ENCODE measurements around the gene ASAP2.

Gene ASAP2

DNA sequence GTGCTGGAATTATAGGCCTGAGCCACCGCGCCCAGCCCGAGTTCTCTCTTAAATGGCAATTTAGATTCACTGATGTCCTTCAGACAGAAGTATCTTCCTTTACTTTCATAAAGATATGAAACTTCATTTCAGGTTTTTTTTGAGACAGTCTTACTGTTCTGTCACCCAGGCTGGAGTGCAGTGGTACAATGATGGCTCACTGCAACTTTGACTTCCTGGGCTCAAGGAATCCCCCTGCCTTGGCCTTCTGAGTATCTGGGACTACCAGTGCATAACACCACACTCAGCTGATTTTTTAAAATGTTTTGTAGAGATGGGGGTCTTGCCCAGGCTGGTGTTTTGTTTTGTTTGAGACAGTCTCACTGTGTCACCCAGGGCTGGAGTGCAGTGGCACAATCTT is 203.5 kb downstream of the ASAP2 start:
- DNase-seq: no peak

DNA sequence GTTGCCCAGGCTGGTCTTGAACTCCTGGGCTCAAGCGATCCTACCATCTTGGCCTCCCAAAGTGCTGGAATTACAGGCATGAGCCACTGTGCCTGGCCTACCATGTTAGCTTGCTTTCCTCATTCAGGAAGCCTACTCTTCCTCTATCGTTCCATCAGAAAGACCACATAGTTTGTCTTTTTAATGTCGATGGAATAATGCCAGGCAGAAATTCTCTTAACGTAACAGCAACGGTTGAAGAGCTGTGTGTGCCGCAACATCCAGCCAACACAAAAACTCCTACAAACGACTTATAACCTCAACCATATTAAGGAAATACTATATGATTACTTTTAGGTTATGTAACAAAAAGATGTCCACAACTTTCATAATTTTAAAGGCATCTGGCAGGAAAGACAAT is 206.2 kb downstream of the ASAP2 start:
- DNase-seq: no peak

DNA sequence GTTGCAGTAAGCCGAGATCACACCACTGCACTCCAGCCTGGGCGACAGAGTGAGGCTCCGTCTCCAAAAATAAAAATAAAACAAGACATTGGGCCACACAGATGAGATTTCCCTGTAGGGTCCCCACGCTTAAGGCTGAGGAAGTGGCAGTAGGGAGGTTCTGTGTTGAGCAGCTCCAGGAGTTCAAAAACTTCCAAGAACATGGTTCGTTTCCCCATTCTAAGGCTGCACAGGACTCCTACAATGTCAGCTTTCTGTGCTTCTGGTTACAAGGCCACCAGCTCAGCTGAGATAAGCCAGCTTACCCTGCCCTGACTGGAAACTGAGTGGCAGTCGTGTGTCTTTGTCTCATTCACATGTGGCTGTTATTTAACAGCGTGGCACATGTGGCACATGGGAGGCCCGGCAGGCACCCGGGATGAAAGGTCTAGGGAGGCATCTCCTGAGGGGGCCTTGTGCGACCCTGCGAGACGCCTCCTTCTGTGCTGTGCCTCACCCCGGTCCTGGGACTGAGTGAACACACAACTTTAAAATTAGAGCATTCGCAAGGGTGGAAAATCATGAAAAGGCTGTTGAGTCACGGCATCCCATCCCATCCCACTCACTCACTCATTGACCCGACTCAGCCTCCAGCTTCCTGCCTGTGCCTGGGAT is 209.0 kb downstream of the ASAP2 start:
- no peak for DNase-seq

DNA sequence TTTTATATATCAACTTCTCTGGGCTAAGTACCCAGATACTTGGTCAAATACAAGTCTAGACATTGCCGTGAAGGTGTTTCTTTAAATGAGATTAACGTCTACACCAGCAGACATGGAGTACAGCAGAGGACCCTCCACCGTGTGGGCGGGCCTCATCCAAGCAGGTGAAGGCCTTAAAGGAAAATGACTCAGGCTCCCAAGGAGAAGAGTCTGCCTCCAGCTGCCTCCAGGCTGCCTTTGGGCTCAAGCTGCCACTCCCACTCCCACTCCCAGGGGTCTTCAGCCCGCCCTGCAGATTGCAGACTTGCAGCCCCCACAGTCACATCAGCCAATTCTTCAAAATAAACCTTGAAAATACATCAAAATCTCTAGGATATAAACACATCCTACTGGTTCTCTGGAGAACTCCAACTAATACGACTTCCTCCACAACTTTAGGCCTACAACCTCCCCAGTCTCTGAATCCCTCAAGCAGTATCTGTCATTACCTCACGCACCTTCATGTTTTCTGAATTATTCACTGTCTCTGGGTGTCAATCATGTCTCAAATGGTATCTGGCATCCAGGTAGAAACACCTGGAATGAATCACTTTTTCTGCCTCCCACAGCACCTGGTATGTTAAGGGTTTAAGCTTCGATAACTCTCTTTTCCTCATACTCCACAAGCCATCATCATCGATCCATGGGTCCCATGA is 209.8 kb downstream of the ASAP2 start:
- no peak for DNase-seq

DNA sequence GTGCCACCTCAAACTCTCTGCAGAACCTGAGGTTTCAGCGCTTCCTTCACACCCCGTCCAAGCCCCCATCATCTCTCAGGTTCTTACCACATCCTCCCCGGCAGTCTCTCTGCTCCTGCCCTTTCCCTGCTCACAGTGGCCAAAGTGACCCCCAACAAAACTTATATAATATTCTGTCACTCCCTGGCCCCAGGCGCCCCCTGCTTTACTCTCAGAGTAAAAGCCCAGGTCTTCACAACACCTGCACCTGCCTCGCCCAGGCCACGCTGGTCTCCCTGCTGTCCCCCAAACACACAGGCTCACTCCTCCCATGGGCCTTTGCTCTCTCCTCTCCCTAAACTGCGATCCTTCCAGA is 210.3 kb downstream of the ASAP2 start:
- DNase-seq: no peak

DNA sequence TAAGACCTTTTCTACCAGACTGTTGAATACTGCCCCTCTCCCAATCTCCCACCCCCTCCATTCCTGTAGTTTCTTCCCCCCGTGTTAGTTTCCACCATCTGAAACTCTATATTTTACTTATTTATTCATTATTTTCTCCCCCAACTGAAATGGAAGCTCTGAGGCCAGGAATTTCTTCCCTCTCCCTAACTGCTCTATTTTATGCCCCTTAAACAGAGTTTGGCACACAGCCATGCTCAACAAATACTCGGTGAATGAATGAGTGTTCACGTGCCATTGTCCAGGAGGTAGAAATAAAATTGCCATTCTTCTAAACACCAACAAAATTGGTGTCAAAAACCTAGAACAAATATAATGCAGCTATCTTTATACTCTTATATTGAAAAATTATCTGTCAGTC is 211.1 kb downstream of the ASAP2 start:
- DNase-seq: no peak

DNA sequence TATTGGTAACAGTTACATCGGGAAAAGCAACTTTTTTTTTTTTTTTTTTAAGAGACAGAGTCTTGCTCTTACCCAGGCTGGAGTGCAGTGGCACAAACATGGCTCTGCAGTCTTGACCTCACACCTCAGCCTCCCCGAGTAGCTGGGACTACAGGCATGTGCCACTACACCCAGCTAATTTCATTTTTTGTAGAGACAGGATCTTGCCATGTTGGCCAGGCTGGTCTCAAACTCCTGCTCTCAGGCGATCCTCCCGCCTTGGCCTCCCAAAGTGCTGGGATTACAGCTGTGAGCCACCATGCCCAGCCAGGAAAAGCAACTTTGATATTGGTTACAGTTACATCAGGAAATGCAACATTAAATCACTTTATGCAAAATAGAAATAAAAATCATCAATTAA is 212.1 kb downstream of the ASAP2 start:
- no peak for DNase-seq

DNA sequence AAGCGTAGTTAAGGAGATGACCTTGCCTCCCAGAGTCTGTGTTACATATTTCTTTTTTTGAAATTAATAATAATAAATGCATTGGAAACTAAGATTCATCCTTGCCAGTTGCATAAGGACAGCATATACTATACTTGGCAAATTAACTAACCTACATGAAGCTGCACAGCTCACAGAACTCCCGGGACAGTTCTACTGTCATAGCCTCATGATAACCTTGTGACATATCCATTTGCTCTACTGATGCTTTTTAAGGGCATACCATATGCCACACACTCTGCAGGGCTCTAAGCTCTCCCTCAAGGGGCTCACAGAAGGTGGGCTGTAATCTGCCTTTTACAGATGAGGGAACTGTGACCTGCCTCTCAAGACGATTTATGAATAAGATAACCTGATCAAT is 212.9 kb downstream of the ASAP2 start:
- DNase-seq: no peak

DNA sequence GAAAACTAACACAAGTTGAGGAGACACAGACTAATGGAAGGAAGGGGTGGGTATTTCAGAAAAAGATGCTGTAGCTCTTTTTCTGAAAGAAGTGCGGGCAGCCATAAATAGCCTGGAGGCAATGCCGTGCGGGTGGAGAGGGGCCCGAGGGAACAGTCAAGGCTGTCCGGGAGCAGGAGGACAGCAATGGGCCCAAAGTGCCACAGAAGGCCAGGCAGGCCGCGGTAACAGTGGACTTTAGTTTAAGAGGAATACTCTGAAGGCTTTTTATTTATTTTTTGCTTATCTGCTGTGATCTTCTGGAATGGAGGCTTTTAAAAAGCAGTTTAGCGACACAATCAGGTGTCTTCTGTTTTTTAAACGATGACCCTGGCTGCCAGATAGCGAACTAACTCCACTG is 213.9 kb downstream of the ASAP2 start:
- no peak for DNase-seq

DNA sequence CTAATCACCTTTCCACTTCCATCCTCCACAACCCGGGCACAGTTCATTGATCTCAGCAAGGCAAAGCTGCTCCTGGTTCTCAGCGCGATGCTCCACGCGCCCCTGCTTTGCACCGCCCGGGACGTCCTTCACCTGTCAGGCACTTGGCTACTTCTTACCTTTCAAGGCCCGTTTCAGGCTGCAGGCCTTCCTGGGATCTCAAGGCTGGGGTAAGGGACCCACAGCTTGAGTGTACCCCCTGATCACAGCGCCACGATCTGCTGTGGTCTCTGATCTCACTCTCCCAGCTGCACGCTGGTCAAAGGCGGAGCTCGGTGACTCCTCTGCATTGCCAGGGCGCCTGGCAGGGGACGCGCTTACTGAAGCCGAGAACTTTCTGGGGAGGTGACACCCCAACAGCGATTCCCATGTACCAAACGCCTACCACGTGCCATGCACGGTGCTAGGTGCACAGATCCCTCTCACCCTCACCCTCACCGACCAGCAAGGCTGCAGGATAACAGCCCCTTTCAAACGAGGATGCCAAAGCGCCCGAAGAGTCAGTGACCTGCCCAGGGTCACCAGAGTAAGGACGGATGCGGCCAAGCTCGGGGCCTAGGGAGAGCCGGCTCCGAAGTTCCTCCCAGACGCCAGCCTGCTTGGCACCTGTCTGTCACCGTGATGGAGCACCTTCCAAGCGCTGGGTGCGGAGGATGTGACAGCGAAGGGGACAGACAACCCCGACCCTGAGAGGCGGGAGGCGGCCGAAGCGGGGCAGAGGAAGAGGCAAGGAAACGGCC is 215.9 kb downstream of the ASAP2 start:
- no peak for DNase-seq

DNA sequence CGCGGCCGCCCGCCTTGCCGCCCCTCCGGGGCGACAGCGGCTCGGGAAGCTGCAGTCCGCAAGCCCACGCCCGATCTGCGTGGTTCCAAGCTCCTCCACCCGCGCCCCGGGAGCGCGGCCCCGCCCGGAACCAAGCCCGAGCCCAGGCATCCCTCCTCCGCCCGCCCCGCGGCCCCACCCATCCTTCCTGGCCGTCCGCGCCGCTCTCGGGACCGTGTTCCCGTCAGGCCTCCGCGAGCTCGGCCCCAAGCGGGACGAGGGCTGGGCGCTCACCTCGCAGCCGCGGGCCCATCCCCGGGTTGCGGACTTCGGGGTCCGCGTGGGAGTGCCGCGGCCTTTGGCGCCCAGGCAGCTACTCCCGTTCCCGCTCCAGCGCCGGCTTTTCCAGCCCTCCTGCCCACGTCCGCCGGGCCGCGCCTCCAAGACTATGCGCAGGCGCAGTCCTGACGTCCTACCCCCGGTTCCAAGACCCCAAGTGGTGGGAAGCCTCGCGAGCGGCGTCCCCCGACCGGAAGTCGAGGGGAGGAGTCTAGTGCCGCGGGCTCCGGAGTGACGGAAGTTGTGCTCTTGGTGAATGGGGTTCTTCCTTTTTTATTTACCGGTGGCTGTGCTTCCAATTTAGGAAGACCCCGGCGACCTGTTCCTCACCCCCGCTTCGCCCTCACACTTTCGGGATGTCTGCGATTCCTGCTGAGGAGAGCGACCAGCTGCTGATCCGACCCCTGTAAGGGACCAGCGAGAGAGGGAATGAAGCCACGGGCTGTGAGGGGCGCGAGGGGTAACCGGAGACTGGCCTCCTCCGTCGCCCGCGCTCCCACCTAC is 216.7 kb downstream of the ASAP2 start, which contains the start of the genes CPSF3 and ITGB1BP1:
CPSF3 (plus strand) TSS at position 555 of the 822 bp plus-strand sequence; CDS start at position 675, 120 bp downstream.
ITGB1BP1 (minus strand) TSS at position 429 of the 822 bp plus-strand sequence. CDS start 4,831 bp downstream, outside the sequence.
- peak; percentile 93 for DNase-seq

DNA sequence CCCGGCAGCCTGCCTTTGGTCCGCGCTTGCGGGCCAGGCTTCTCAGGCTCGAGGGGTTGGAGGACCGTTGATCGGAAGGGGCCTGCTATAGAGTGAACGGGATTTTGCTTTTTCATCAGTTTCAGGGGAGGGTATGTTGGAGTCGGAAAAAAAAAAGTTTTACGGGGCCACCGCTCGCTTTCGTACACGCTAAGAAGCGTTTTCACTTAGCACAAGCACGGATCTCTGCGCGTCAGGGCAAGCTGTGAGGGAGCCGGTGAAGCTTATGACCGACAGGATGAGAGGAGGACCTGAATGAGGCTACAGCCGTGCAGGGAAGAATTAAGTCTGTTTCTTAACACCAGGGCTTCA is 217.3 kb downstream of the ASAP2 start:
- DNase-seq: no peak

DNA sequence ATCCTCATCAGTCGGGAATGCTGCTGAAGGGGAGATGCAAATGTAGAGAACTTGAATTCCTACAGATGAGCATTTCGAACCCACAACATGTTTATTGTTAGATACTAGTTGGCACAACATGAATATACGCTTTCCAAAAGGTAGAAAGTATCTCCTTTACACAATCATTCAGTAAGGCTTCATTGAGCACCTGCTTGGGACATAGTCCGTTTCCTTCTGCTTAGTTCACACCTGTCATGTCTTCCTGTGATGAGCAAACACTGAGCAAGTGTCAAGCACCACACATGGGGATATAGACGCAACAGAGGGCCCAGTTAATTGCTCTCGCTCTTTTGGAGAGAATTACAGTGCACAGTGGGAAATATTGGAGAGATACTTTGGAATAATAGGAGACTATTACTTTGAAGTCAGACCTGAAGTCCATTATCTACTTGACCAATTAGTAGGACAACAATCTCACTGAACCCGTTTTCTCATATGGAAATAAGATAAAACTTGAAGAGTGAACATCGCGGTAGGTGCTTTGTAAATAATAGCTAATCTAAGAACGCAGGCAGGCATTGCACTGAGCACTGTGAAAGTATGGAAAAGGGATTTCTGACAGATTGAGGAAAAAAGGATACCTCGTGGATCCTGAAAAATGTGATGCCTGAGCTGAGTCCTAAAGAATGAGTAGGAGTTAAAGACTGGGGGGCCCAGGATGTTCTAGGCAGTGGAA is 218.0 kb downstream of the ASAP2 start:
- no peak for DNase-seq

DNA sequence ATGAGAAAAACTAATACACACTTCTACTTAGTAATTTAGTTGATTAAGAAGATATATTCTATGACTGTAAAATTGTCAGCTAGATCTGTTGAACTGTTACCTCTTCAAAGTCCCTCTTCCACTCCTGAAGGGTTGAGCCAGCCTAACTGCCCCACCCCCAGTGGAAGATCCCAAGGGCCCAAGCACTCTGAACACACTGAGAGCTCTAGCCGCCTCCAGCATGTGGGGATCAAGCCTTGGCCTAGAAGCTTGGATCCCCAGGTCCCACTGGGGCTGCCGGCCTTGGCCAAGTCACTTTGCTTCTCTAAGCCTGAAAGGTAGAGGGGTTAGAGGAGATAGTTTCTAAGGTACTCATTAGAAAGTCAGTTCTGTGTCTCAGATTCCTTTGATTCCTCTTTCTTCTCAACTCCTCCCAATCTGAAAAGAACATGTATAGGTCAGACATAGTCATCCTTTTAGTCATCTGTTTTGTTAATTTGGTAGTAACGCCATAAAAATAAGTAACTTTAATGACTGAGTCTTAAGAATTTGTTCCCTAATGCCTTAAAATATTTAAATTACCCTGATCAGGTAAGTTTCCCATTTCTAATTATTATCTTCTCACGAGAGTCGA is 222.5 kb downstream of the ASAP2 start:
- no peak for DNase-seq

DNA sequence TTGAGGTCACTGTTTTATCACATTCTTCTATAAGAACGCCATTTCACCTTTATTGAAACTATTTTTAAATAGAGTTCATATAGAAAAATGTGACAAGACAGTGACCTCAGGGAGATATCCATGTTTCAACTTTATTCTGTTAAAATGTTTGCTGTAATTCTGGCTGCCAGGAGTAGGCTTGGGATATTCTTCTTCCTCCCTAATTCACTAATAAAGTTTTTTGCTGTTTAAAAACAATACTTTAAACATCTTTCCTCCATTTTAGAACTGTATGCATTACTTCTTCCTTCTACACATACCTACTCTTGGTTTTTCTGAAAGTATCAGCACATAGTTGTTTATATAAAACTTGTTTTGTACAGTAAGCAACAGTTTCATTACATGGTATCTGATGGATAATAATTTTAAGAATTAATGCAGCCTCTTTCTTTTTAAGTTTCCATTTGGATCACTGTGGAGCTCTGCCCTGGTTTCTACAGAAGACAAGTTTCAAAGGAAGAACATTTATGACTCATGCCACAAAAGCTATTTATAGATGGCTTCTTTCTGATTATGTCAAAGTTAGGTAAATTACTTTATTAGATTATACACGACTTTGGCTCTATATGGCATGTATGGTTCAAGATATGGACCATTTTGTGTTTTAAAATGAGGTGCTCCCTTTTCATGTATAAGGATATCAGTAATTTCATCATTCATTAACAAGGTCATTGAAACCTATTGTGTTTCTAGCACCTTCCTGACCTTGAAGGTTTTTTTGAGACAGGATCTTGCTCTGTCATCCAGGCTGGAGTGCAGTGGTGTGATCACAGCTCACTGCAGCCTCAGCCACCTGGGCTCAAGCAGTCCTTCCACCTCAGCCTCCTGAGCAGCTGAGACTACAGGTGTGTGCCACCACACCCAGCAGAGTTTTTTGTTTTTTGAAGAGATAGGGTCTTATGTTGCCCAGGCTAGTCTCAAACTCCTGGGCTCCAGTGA is 224.0 kb downstream of the ASAP2 start:
- DNase-seq: no peak

DNA sequence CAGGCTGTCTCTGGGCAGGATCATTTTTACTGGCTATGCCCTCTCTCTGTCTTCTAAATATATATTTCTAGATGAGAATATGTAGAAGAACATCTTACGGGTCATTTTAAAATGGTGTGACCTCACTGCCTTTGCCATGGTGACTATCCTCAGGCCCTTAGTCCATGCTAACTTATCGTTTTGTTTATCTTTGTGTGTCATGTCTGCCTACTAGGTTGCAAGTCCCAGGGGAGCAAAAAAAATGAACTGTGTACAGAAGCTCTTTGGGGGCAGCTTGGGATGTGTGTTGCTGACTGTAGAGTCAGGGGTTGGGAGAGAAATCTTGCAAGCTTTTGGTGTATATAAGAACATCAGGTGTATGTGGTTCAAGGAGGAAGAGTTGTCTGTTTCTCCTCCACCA is 227.9 kb downstream of the ASAP2 start:
- DNase-seq: no peak

DNA sequence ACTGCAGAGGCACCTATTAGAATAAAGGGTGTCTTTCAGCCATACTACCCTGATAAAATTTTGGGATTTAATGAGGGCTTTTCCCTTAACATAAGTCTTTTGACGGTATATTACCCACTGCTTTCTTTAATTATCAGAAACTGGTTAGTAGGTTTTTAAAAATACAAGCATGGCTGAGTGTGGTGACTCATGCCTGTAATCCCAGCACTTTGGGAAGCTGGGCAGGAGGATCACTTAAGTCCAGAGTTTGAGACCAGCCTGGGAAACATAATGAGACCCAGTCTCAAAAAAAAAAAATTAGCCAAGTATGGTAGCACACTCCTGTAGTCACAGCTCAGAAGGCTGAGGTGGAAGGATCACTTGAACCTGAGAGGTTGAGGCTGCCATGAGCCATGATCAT is 232.9 kb downstream of the ASAP2 start:
- DNase-seq: no peak

DNA sequence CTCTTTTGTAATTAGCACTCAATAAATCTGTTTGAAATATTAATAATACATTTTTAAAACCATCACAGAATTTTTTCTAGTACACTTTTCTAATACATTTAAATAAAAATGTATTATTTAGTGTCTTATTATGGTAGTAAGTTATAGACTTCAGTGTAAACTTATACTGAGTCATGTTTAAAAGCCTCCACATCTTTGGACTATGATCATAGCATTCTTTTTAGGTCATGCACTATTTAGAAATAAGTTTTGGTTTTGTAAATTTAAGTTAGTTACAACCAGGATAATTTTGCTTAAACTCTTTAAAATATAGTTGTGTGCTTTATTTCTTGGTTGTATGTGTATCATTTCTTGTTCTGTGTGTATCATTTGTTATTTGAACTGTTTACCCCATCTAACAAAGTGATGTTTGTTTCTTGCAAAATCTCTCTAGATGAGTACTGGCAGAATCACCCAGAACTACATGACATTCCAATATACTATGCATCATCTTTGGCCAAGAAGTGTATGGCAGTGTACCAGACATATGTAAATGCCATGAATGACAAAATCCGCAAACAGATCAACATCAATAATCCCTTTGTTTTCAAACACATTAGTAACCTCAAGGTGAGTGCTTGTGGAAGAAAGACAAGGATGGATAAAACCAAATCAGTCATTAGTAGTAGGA is 233.6 kb downstream of the ASAP2 start:
- no peak for DNase-seq

DNA sequence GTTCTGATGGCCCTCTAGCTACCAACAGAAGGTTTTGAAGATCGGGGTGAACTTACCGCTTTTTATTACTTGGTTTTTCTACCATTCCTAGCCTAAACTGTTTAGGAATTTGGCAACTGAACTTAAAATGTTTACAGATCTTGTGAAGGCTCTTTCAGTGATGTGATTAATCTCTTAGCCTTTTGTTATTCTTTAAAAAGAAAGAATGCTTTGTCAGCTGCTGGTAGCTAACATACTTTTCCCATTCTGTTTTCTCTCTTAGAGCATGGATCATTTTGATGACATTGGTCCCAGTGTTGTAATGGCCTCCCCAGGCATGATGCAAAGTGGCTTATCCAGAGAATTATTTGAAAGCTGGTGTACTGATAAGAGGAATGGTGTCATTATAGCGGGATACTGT is 234.9 kb downstream of the ASAP2 start:
- DNase-seq: no peak

DNA sequence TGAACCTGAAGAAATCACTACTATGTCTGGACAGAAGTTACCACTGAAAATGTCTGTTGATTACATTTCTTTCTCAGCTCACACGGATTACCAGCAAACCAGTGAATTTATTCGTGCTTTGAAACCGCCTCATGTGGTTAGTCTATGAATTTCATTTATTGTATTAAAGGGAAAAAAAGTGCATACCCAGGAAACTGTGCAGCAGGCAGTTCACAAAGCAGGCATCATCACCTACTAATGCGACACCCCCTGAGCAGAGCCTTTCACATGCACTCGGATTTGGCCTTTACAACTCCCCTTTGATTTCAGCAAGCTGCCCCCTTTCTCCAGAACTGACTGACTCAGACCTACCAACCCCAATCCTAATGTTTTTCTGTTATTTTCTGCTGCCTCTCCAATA is 236.9 kb downstream of the ASAP2 start:
- no peak for DNase-seq

Data from 8988T (cell line).